AG20443 (cell line): ENCODE measurements around the gene SGCB.
A peak's percentile ranks its signal among the peaks of the same experiment; 100 is the strongest.
"Not testable (repeated sequence)": the region's sequence is repeated elsewhere in the genome, so short reads cannot be mapped to it uniquely, and the experiment has no call there.

ENCODE experiments used
- DNase-seq: peaks from one replicate; pipeline ENCODE4 v3.0.0; 2012; ENCODE audit warnings: low spot score, mixed read lengths

Gene SGCB

GRCh38 chr4:52038103-52038912 lies at the start of gene SGCB:
Gene SGCB (minus strand): TSS chr4:52038299. CDS start chr4:52038259, 40 bp downstream.
- peak; percentile 96 for DNase-seq

GRCh38 chr4:52086425-52086824 lies 48.3 kb upstream of the SGCB start:
- DNase-seq, result not testable (repeated sequence)

GRCh38 chr4:52081216-52081615 lies 43.1 kb upstream of the SGCB start:
- DNase-seq, result no peak

- DNase-seq, result no peak
Measured at GRCh38 chr4:52079659-52080058, 41.6 kb upstream of the SGCB start.

- no peak for DNase-seq
Measured at GRCh38 chr4:52076731-52077130, 38.6 kb upstream of the SGCB start.

- no peak for DNase-seq
Measured at GRCh38 chr4:52071791-52072546, 33.9 kb upstream of the SGCB start.

GRCh38 chr4:52069571-52069970 lies 31.5 kb upstream of the SGCB start:
- no peak for DNase-seq

GRCh38 chr4:52059372-52059771 lies 21.3 kb upstream of the SGCB start:
- peak; percentile 21 for DNase-seq

GRCh38 chr4:52058275-52058674 lies 20.2 kb upstream of the SGCB start:
- DNase-seq, result no peak

GRCh38 chr4:52057196-52057595 lies 19.1 kb upstream of the SGCB start:
- DNase-seq, result no peak

GRCh38 chr4:52054254-52054653 lies 16.2 kb upstream of the SGCB start:
- DNase-seq, result no peak

GRCh38 chr4:52052475-52052780 lies 14.3 kb upstream of the SGCB start:
- DNase-seq, result peak; percentile 41

GRCh38 chr4:52051615-52052474 lies 13.7 kb upstream of the SGCB start:
- DNase-seq, result peak; percentile 94

GRCh38 chr4:52051213-52051614 lies 13.1 kb upstream of the SGCB start, which contains the start of gene SPATA18:
Gene SPATA18 (plus strand): TSS chr4:52051304. CDS start chr4:52051705, 401 bp downstream.
- DNase-seq, result peak; percentile 91

GRCh38 chr4:52049266-52049665 lies 11.2 kb upstream of the SGCB start:
- DNase-seq, result no peak

GRCh38 chr4:52045028-52045427 lies 6.9 kb upstream of the SGCB start:
- DNase-seq, result no peak

- peak; percentile 56 for DNase-seq
Measured at GRCh38 chr4:52037689-52038102, 403 bp downstream of the SGCB start.

- no peak for DNase-seq
Measured at GRCh38 chr4:52036886-52037530, 1.1 kb downstream of the SGCB start.

GRCh38 chr4:52035190-52035589 lies 2.9 kb downstream of the SGCB start:
- DNase-seq, result no peak

- DNase-seq, result no peak
Measured at GRCh38 chr4:52032005-52032404, 6.1 kb downstream of the SGCB start.

GRCh38 chr4:52028970-52029369 lies 9.1 kb downstream of the SGCB start:
- DNase-seq, result peak; percentile 47
